GM21825 (cell line): ENCODE data around the gene VPS9D1.
"Not testable (repeated sequence)": the region's sequence is repeated elsewhere in the genome, so short reads cannot be mapped to it uniquely, and the experiment has no call there.

Source experiments
- ATAC-seq: cut with Tn5 transposase; IDR thresholded peaks from one replicate; pipeline ENCODE4 v1.9.1; 2021; ENCODE audit warnings: mild to moderate bottlenecking, moderate library complexity; ENCODE audit not compliant: unreplicated experiment

VPS9D1 gene

GRCh38 chr16:89669755-89670154 is 50.9 kb downstream of the VPS9D1 start:
- no peak for ATAC-seq

GRCh38 chr16:89668790-89669158 is 51.9 kb downstream of the VPS9D1 start:
- ATAC-seq, result no peak

GRCh38 chr16:89667633-89668032 is 53.1 kb downstream of the VPS9D1 start:
- ATAC-seq, result no peak

DNA sequence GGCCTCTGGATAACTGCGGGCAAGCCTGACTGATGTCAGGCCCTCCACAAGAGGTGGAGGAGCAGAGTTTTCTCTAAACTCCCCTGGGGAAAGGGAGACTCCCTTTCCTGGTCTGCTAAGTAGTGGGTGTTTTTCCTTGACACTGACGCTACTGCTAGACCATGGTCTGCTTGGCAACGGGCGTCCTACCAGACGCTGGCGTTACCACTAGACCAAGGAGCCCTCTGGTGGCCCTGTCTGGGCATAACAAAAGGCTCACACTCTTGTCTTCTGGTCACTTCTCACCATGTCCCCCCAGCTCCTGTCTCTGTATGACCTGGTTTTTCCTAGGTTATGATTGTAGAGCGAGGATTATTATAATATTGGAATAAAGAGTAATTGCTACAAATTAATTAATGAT is 53.7 kb downstream of the VPS9D1 start:
- not testable (repeated sequence) for ATAC-seq

GRCh38 chr16:89664238-89664637 is 56.5 kb downstream of the VPS9D1 start:
- ATAC-seq, result not testable (repeated sequence)

- no peak for ATAC-seq
Observed at GRCh38 chr16:89661215-89661614, 59.5 kb downstream of the VPS9D1 start.

DNA sequence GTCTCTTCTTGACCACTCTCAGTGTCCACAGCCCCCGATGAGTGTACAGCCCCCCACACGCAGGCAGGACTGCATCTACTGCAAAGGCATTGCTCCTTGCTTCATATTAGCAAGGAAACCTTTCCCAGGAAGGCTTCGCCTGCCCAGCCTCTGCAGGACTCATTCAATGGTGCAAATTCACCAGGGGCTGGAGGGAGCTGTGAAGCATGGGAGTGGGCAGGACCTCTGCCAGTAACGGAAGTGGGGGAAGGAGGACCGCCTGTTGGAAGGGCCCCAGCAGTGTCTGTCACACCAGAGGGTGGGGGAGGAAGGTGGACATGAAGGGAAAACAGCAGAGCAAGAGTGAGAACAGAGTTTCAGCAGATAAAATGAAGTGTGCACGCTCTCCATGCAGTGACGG is 60.6 kb downstream of the VPS9D1 start:
- ATAC-seq, result no peak

GRCh38 chr16:89658221-89658879 is 62.3 kb downstream of the VPS9D1 start:
- ATAC-seq, result no peak

DNA sequence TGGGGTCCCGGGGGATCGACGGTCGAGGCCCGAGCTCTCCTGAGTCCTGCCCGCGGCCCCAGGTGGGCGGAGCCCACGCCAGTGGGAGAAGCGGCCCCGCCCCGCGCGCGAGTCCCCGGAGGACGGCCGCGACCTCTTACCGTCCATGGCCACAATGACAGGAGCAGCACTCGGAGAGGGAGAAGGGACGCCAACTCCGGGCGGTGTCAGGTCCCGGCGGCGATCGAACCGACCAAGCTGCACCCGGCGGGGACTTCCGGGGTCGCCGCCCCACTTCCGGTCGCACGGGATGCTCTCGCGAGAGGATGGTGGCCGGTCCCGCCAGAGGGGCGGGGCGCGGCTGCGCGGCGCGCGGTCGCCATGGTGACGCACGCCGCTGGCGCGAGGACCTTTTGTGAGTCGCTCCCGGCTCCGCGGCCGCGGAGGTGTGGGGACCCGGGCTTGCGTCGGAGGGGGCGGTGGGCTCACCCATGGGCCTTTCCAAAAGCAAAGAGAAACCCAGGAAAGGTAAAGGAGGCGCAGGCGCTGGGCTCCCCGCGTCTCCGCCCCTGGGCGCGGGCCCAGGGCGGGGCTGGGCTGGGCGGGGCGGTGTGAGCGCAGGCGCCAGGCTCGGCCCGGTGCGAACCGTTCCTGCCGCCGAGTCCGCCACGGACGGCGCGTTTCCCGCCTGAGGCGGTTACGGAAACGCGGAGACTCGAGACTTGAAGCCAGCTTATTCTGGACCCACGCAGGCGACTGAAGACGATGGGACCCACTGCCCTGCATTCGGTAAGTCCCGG is 63.1 kb downstream of the VPS9D1 start, which contains the start of the genes CHMP1A and SPATA33:
CHMP1A (minus strand) TSS at position 267 of the 779 bp plus-strand sequence; CDS start at position 147, 120 bp downstream.
SPATA33 (plus strand) TSS at position 395 of the 779 bp plus-strand sequence; CDS start at position 471, 76 bp downstream.
- peak; percentile 92 for ATAC-seq
